Activated CD4-positive, alpha-beta T cell treated with anti-CD3 and anti-CD28 coated beads for 36 hours (primary cell): Measurements from ENCODE around the gene MTARC2. TPM values are rescaled to one million over a fixed set of nuclear protein-coding genes. Genes with fewer than 3 reads are reported as not detected.

Experiments used
- ATAC-seq: fragments of 200-7000 bp; cut with Tn5 transposase; one replicate; pipeline ENCODE4 v1.10.0; 2021; ENCODE audit warnings: mild to moderate bottlenecking, moderate library complexity
- CTCF ChIA-PET: fragments of 350-600 bp; sonication (Branson Sonifier 250); formaldehyde crosslinking; loops from one replicate; lab custom pipeline; 2021; ENCODE audit warnings: antibody characterized with exemption; lab: Charles Lee
- POLR2A ChIA-PET: fragments of 350-600 bp; sonication (Branson Sonifier 250); formaldehyde crosslinking; loops from one replicate; lab custom pipeline; 2021; ENCODE audit warnings: antibody characterized with exemption, inconsistent platforms; lab: Charles Lee
- DNase-seq: peaks from one replicate; pipeline ENCODE4 v3.0.0-alpha.2; 2020
- H3K27ac Mint-ChIP-seq: one replicate; pipeline ENCODE4 v1.8.0; 2021; ENCODE audit warnings: mixed read lengths
- H3K27me3 Mint-ChIP-seq: one replicate; pipeline ENCODE4 v1.8.0; 2021; ENCODE audit warnings: mixed read lengths
- H3K36me3 Mint-ChIP-seq: one replicate; pipeline ENCODE4 v1.8.0; 2021; ENCODE audit warnings: low read depth, mixed read lengths
- H3K4me1 Mint-ChIP-seq: one replicate; pipeline ENCODE4 v1.8.0; 2021; ENCODE audit warnings: mixed read lengths
- H3K4me3 Mint-ChIP-seq: one replicate; pipeline ENCODE4 v1.8.0; 2021; ENCODE audit warnings: mild to moderate bottlenecking, moderate library complexity, mixed read lengths
- H3K9me3 Mint-ChIP-seq: one replicate; pipeline ENCODE4 v1.8.0; 2021; ENCODE audit warnings: low read depth, mixed read lengths
- intact Hi-C, 2 experiments: fragments of 100-400 bp; cut with DNase I in 1 of 2; cut with micrococcal nuclease in 1 of 2; formaldehyde crosslinking; loops; one replicate each; pipeline versions ENCODE4 v1.14.2 to v1.15.1; 2022 to 2024; cut with DNase I, micrococcal nuclease
- total RNA-seq, 2 experiments: library from RNA; stranded (reverse); gene quantifications; one replicate each; pipeline ENCODE4 v1.2.3, GENCODE V29; 2021

The MTARC2 gene
- total RNA-seq, 2 experiments from 2014 or later, result not detected

DNA sequence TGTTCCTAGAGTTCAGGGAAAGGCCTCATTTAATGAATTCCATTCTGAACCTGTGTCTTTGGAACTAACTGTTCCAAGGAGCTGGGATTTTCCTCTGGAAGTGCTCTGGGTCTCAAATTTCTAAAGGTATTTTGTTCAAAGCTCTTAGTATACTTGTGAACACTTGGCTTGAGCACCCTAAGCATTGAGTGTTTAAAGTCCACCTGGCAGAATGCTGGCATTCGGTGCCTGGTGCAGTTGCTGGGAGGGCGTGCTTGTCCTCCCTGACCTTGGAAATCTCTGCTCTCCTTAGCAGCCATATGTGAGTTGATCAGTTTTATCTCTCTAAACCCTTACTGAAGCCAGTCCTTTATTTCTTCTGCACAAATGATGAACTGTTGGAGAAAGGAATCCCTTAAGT lies 3.0 kb downstream of the MTARC2 start:
- intact Hi-C loops, result no loop called here
- no peak for DNase-seq
- no peak for ATAC-seq
- Mint-ChIP-seq H3K36me3 (no peaks in the 10 kb centered on the region), H3K4me1 (peaks cover 6% of the 10 kb centered on the region), H3K4me3 (no peak overlapping the region), H3K27me3 (peaks cover 61% of the 10 kb centered on the region), H3K9me3 (no peaks in the 10 kb centered on the region), H3K27ac (no peak overlapping the region)
- CTCF ChIA-PET, result interaction anchor here (0.6 kb wide), 2 partner anchors 38 to 1801 kb away, joined by 3 read pairs; no protein-coding TSS in a partner anchor
- POLR2A ChIA-PET, result no interaction called here

DNA sequence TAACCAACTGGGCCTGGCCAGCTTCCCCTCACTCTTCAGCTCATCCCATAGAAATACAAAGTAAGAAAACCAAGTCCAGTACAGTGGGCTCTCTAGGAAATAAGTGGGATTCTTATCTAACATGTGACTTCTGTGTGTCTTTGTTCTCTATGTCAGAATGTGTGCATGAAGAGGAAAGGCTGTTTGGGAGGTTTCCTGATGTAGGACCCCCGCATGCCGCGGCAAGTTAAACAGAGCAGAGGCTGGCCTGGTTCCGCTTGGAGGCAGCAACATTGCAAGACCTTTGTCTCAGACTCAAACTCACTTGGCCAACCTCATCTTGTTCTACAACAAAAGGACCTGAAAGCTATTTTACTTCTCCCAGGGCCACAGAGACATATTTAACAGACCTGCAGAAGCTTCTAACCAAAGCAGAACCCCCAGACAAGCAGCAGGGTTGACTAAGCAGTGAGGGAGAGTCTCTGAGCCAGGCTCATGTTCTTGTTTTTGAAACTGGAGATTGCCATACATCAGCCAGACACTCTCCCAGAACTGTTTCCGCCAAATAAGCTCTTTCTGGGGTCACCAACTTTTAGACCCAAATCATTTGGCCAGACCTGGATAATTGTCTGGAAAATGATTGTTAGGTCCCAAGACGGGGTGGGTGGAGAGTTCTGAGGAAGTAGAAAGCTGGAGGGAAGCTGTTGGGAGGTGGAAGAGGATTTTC lies 6.2 kb downstream of the MTARC2 start:
- intact Hi-C loops, result no loop called here
- DNase-seq (no peak), ATAC-seq (no peak)
- Mint-ChIP-seq H3K9me3 (no peaks in the 10 kb centered on the region), H3K4me3 (no peak overlapping the region), H3K27me3 (peaks cover 39% of the 10 kb centered on the region), H3K4me1 (no peaks in the 10 kb centered on the region), H3K27ac (no peak overlapping the region), H3K36me3 (no peaks in the 10 kb centered on the region)
- CTCF ChIA-PET, result interaction anchor here (0.9 kb wide), 1 partner anchor 21 kb away, joined by 4 read pairs; no protein-coding TSS in a partner anchor
- POLR2A ChIA-PET, result no interaction called here

DNA sequence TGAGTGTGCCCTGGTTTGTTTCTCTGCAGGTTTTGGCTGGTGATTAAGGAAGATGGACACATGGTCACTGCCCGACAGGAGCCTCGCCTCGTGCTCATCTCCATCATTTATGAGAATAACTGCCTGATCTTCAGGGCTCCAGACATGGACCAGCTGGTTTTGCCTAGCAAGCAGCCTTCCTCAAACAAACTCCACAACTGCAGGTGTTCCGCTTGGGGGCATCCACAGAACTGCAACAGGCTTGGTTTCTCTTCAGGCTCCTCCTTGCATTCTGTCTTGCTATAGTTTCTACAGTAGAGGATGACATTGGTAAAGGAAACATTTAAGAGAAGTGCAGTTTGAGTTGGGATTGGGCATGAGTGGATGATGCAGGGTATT lies 6.8 kb downstream of the MTARC2 start:
- DNase-seq (no peak), ATAC-seq (no peak)
- H3K27me3 Mint-ChIP-seq, result peaks cover 38% of the 10 kb centered on the region
- H3K4me1 Mint-ChIP-seq, result no peaks in the 10 kb centered on the region
- POLR2A ChIA-PET, result no interaction called here
- no peak overlapping the region for H3K4me3 Mint-ChIP-seq
- H3K36me3 Mint-ChIP-seq, result no peaks in the 10 kb centered on the region
- intact Hi-C loops, result no loop called here
- H3K27ac Mint-ChIP-seq, result no peak overlapping the region
- no peaks in the 10 kb centered on the region for H3K9me3 Mint-ChIP-seq
- CTCF ChIA-PET, result no interaction called here

GRCh38 chr1:220755309-220755708 lies 7.2 kb downstream of the MTARC2 start:
- ChIA-PET CTCF (interaction anchor here (0.6 to 0.7 kb wide), 2 partner anchors 22 to 598 kb away, joined by 3 to 4 read pairs; no protein-coding TSS in a partner anchor), POLR2A (no interaction called here)
- ATAC-seq, result no peak
- Mint-ChIP-seq H3K9me3 (no peaks in the 10 kb centered on the region), H3K36me3 (no peaks in the 10 kb centered on the region), H3K27me3 (peaks cover 34% of the 10 kb centered on the region), H3K4me3 (no peak overlapping the region), H3K27ac (no peak overlapping the region), H3K4me1 (no peaks in the 10 kb centered on the region)
- no peak for DNase-seq
- intact Hi-C loops, result no loop called here

DNA sequence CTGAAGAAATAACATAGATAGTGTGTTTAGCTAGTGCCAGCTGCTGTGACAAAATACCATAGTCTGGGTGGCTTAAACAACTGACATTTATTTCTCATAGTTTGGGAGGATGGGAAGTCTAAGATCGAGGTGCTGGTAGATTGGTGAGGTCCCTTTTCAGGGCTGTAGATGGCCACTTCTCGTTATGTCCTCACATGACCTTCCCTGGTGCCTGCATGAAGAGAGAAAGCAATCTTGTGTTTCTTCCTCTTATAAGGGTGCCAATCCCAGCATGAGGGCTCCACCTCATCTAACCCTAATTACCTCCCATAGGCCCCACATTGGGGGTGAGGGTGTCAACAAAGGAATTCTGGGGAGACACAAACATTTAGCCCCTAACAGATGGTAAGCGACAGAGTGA lies 9.3 kb downstream of the MTARC2 start:
- Mint-ChIP-seq H3K27me3 (peaks cover 23% of the 10 kb centered on the region), H3K27ac (no peak overlapping the region), H3K9me3 (no peaks in the 10 kb centered on the region), H3K4me3 (no peak overlapping the region), H3K36me3 (no peaks in the 10 kb centered on the region), H3K4me1 (no peaks in the 10 kb centered on the region)
- intact Hi-C loops, result no loop called here
- POLR2A ChIA-PET, result no interaction called here
- ATAC-seq (no peak), DNase-seq (no peak)
- CTCF ChIA-PET, result interaction anchor here (0.7 kb wide), 1 partner anchor 17 kb away, joined by 4 read pairs; no protein-coding TSS in a partner anchor

DNA sequence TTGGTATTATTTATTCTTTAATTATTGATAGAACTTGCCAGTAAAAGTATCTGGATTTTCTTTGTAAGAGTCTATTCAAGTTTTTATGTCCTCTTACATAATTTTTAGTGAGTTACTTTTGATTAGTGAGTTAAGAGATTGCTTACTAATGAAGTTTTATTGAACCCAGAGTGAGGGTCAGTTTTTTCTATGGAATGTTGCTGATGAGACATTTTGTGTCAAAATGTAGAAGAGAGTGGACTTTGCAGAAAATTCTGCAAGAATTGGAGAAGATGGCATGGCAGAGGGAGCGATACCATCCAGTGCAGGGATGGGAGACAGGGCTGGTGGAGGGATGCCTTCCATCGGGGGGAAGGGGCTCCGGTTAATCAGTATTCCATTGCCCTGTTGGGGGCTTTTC lies 11.0 kb downstream of the MTARC2 start:
- no peak for ATAC-seq
- intact Hi-C loops, result no loop called here
- Mint-ChIP-seq H3K4me3 (no peak overlapping the region), H3K27me3 (peaks cover 22% of the 10 kb centered on the region), H3K36me3 (no peaks in the 10 kb centered on the region), H3K4me1 (no peaks in the 10 kb centered on the region), H3K27ac (no peak overlapping the region), H3K9me3 (no peaks in the 10 kb centered on the region)
- POLR2A ChIA-PET, result no interaction called here
- CTCF ChIA-PET, result no interaction called here
- DNase-seq, result no peak

GRCh38 chr1:220761688-220762427 lies 13.7 kb downstream of the MTARC2 start:
- DNase-seq (no peak), ATAC-seq (no peak)
- Mint-ChIP-seq H3K27ac (no peak overlapping the region), H3K36me3 (no peaks in the 10 kb centered on the region), H3K27me3 (peaks cover 13% of the 10 kb centered on the region), H3K4me1 (no peaks in the 10 kb centered on the region), H3K4me3 (no peak overlapping the region), H3K9me3 (no peaks in the 10 kb centered on the region)
- CTCF ChIA-PET, result interaction anchor here (1.0 to 1.4 kb wide), 2 partner anchors 15 to 28 kb away, joined by 3 to 4 read pairs; no protein-coding TSS in a partner anchor
- intact Hi-C loops, result no loop called here
- POLR2A ChIA-PET, result no interaction called here

- no peak for DNase-seq
- no peaks in the 10 kb centered on the region for H3K9me3 Mint-ChIP-seq
- no peak overlapping the region for H3K27ac Mint-ChIP-seq
- no peaks in the 10 kb centered on the region for H3K36me3 Mint-ChIP-seq
- H3K4me3 Mint-ChIP-seq, result no peak overlapping the region
- intact Hi-C loops, result no loop called here
- H3K4me1 Mint-ChIP-seq, result no peaks in the 10 kb centered on the region
- peaks cover 9% of the 10 kb centered on the region for H3K27me3 Mint-ChIP-seq
- POLR2A ChIA-PET, result no interaction called here
- no peak for ATAC-seq
- CTCF ChIA-PET, result no interaction called here
Observed at GRCh38 chr1:220764757-220765156, 16.6 kb downstream of the MTARC2 start.

- Mint-ChIP-seq H3K27me3 (peaks cover 6% of the 10 kb centered on the region), H3K4me1 (no peaks in the 10 kb centered on the region), H3K4me3 (no peak overlapping the region), H3K9me3 (no peaks in the 10 kb centered on the region), H3K27ac (no peak overlapping the region), H3K36me3 (no peaks in the 10 kb centered on the region)
- ATAC-seq, result no peak
- intact Hi-C loops, result no loop called here
- POLR2A ChIA-PET, result no interaction called here
- no peak for DNase-seq
- CTCF ChIA-PET, result interaction anchor here (0.6 kb wide), 1 partner anchor 9 kb away, joined by 3 read pairs; no protein-coding TSS in a partner anchor
Observed at GRCh38 chr1:220767312-220768125, 19.4 kb downstream of the MTARC2 start.

- POLR2A ChIA-PET, result no interaction called here
- DNase-seq, result no peak
- no peak for ATAC-seq
- Mint-ChIP-seq H3K9me3 (no peaks in the 10 kb centered on the region), H3K4me3 (no peak overlapping the region), H3K4me1 (no peaks in the 10 kb centered on the region), H3K27ac (no peak overlapping the region), H3K27me3 (peaks cover 5% of the 10 kb centered on the region), H3K36me3 (no peaks in the 10 kb centered on the region)
- CTCF ChIA-PET, result no interaction called here
- intact Hi-C loops, result no loop called here
Observed at GRCh38 chr1:220768126-220768601, 20.0 kb downstream of the MTARC2 start.

DNA sequence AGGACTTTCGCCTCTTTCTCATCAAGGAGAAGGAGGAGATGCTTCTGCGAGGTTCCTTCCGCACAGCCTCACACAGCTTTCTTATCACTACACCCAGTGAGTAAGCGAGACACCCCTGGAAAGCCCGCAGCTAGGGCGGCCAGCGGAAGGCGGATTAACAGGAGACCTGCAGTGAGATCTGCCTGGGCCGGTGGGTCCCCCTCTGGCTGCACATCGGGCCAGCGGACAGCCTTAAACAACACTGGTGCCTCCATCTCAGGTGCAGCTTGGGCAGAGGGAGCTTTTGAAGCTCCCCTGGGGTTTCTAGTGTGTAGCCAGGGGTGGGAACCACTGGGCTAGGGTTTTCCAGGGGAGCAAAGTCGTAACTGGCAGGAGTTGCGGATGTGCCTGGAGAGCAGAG lies 21.1 kb downstream of the MTARC2 start:
- Mint-ChIP-seq H3K4me3 (no peak overlapping the region), H3K27ac (no peak overlapping the region), H3K9me3 (no peaks in the 10 kb centered on the region), H3K36me3 (no peaks in the 10 kb centered on the region), H3K4me1 (no peaks in the 10 kb centered on the region), H3K27me3 (peaks cover 4% of the 10 kb centered on the region)
- intact Hi-C loops, result no loop called here
- ATAC-seq (no peak), DNase-seq (no peak)
- ChIA-PET POLR2A (no interaction called here), CTCF (no interaction called here)
